NB4 (cell line): Measurements from ENCODE around the gene ANKRD28.

Experiments used
- DNase-seq: peaks from one replicate; pipeline ENCODE4 v3.0.0; 2010; ENCODE audit warnings: low read depth
- H3K4me3 ChIP-seq: one replicate; pipeline ENCODE4 v1.5.1; 2011; ENCODE audit warnings: mild to moderate bottlenecking, low read depth, low read length, moderate library complexity
- MYC ChIP-seq: IDR thresholded peaks from 2 replicates; pipeline ENCODE4 v1.6.1; 2011; ENCODE audit warnings: low read depth, low read length
- POLR2A ChIP-seq: IDR thresholded peaks from 2 replicates; pipeline ENCODE4 v1.6.1; 2011; ENCODE audit warnings: mild to moderate bottlenecking; ENCODE audit not compliant: insufficient read length; ENCODE audit errors: extremely low read depth
- TF ChIP-seq, protein P1 (sequence below): IDR thresholded peaks from 2 replicates; pipeline ENCODE4 v1.6.1; 2011; ENCODE audit warnings: low read depth, low read length
- TF ChIP-seq, protein P2 (sequence below): IDR thresholded peaks from one replicate; pipeline ENCODE4 v1.5.1; 2012; ENCODE audit warnings: low read depth, low read length

ANKRD28 gene

DNA sequence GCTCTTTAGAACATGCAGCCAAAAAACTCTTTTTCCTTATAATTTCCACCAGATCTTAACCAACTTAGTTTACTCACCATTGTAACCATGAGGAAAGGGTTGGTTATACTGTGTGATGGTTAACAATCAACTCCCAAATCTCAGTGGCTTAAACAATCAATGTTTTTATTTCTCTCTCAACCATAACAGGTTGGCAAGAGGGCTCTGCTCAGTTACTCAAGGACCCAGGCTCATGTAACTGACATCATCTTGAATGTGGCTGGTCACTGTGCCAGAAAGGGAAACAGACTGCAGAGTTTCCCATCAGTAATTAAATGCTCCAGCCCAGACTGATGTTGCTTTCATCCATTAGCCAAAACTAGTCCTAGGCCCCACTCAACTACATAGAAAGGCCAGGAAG is 69.0 kb downstream of the ANKRD28 start:
- no peak for DNase-seq
- H3K4me3 ChIP-seq = no peak overlapping the region
- TF ChIP-seq, protein P1, sequence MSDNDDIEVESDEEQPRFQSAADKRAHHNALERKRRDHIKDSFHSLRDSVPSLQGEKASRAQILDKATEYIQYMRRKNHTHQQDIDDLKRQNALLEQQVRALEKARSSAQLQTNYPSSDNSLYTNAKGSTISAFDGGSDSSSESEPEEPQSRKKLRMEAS = no peak
- TF ChIP-seq POLR2A (no peak), MYC (no peak)
- TF ChIP-seq, protein P2, sequence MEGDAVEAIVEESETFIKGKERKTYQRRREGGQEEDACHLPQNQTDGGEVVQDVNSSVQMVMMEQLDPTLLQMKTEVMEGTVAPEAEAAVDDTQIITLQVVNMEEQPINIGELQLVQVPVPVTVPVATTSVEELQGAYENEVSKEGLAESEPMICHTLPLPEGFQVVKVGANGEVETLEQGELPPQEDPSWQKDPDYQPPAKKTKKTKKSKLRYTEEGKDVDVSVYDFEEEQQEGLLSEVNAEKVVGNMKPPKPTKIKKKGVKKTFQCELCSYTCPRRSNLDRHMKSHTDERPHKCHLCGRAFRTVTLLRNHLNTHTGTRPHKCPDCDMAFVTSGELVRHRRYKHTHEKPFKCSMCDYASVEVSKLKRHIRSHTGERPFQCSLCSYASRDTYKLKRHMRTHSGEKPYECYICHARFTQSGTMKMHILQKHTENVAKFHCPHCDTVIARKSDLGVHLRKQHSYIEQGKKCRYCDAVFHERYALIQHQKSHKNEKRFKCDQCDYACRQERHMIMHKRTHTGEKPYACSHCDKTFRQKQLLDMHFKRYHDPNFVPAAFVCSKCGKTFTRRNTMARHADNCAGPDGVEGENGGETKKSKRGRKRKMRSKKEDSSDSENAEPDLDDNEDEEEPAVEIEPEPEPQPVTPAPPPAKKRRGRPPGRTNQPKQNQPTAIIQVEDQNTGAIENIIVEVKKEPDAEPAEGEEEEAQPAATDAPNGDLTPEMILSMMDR = no peak

DNA sequence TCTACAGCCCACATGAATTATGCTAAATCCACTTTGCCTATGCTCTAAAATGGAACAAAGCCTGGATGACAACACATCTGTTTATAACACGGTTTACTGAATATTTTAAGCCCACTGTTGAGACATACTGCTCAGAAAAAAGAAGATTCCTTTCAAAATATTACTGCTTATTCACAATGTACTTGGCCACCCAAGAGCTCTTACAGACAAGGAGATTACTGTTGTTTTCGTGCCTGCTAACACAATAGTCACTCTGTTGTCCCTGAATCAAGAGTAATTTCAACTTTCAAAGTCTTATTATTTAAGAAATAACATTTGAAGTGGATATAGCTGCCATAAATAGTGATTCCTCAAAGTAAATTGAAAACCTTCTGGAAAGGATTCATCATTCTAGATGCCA is 70.9 kb downstream of the ANKRD28 start:
- TF ChIP-seq, protein P1 = no peak
- no peak for TF ChIP-seq POLR2A
- TF ChIP-seq, protein P2 = no peak
- TF ChIP-seq MYC = no peak
- no peak overlapping the region for H3K4me3 ChIP-seq
- no peak for DNase-seq

DNA sequence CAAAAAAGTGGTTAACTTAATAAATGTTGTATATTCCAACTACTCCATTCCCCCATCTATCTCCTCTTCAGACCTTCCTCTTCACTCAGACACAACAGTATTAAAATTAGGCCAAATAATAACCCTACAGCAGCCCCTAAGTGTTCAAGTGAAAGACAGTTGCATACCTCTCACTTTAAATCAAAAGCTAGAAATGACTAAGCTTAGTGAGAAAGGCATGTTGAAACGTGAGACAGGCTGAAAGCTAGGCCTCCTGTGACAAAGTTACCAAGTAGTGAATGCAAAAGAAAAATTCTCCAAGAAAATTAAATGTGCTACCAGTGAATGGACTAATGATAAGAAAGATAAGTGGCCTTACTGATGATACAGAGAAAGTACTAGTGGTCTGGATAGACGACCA is 71.7 kb downstream of the ANKRD28 start:
- no peak overlapping the region for H3K4me3 ChIP-seq
- TF ChIP-seq, protein P1 = no peak
- TF ChIP-seq, protein P2 = no peak
- no peak for TF ChIP-seq MYC
- no peak for TF ChIP-seq POLR2A
- DNase-seq = no peak

DNA sequence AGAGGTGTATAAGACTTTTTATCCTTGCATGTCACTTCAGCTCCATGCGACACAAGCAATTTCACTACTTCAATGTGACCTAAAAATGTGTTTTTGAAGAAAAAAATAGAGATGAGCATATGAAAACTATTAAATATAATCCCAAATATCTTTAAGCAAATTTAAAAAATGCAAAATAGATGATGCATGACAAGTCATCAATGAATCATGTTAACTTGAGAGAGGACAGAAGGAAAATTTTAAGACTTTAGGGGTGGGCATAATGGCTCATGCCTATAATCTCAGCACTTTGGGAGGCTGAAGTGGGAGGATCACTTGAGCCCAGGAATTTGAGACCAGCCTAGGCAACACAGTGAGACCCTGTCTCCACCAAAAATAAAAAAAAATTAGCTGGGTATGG is 73.3 kb downstream of the ANKRD28 start:
- no peak overlapping the region for H3K4me3 ChIP-seq
- TF ChIP-seq MYC (no peak), POLR2A (no peak)
- TF ChIP-seq, protein P1 = no peak
- TF ChIP-seq, protein P2 = no peak
- DNase-seq = no peak

DNA sequence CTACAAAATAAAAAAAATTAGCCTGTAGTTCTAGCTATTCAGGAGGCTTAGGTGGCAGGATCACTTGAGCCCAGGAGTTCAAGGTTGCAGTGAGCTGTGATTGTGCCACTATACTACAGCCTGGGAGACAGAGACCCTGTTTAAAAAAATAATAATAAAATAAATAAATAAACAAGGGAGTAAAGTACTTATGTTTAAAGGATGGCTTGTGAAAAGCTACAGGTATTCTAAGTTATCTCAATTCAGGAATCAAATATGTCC is 74.2 kb downstream of the ANKRD28 start:
- no peak for DNase-seq
- no peak overlapping the region for H3K4me3 ChIP-seq
- TF ChIP-seq POLR2A = no peak
- no peak for TF ChIP-seq MYC
- TF ChIP-seq, protein P2 = no peak
- TF ChIP-seq, protein P1 = no peak

DNA sequence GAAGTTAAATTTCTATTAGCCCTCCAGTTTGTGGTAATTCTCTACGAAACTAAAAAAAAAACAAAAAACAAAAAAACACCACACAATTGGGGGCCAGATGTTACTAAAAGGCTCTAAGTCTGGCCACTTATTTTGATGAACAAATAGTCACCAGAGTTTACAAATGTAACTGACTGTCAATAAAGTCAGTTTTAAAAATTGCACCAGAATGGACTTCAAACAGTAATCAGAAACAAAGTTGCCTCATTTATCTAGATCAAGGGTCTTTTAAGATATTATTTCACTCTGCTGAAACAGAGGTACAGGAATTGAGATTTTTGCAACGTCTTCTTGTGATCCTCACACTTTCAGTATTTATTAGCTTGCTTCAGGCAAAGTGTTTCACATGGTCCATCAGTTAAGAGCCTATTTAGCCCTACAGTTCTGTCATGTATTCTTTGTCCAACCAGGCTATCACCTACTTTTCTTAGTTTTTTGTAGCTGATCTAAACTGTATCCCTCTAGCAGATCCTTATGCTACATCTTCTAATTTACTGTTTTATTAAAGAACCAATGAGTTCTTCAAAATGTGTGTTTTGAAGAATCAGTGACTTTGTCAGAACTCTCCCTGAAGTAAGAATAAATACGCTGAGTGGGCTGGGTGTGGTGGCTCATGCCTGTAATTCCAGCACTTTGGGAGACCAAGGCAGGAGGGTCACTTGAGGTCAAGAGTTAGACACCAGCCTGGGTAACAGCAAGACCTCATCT is 74.7 kb downstream of the ANKRD28 start:
- H3K4me3 ChIP-seq = no peak overlapping the region
- DNase-seq = no peak
- TF ChIP-seq MYC (no peak), POLR2A (no peak)
- TF ChIP-seq, protein P2 = no peak
- TF ChIP-seq, protein P1 = no peak
